Breast epithelium (tissue), 3 donors: ENCODE data around the gene HCLS1.

ENCODE experiments used
- CTCF ChIP-seq, 3 donors: fragments of 450-650 bp; IDR thresholded peaks; one replicate each; pipeline ENCODE4 v1.5.1; 2016 to 2017; ENCODE audit warnings: antibody characterized with exemption in 3 of 3, mild to moderate bottlenecking in 3 of 3, moderate library complexity in 3 of 3
- POLR2A ChIP-seq: fragments of 450-650 bp; IDR thresholded peaks from one replicate; pipeline ENCODE4 v1.6.1; 2016; ENCODE audit warnings: antibody characterized with exemption, mild to moderate bottlenecking, moderate library complexity
- POLR2AphosphoS5 ChIP-seq, 3 donors: sonication (generic); formaldehyde crosslinking; IDR thresholded peaks; one replicate each; pipeline ENCODE4 v1.6.1; 2017; ENCODE audit warnings: antibody characterized with exemption in 3 of 3

GRCh38 chr3:121648219-121648958 lies 12.3 kb downstream of the HCLS1 start:
- TF ChIP-seq POLR2A (no peak), CTCF (IDR thresholded peaks at IDR 0.05) (no peak), POLR2AphosphoS5 (IDR thresholded peaks at IDR 0.05) (peak in 1 of 3 donors; percentile 20)
